ENCODE measurements around the gene XDH. TPM values are rescaled to one million over a fixed set of nuclear protein-coding genes. Genes with fewer than 3 reads are reported as not detected.

The XDH gene
- total RNA-seq, 1 donor from 2014 or later, result 7.5 TPM

- Histone ChIP-seq H3K4me1 (peaks cover 7% of the 10 kb centered on the region), H3K36me3 (no peaks in the 10 kb centered on the region), H3K4me2 (no peak overlapping the region), H3K9ac (no peak overlapping the region), H3K27ac (no peak overlapping the region), H3K79me2 (ENCODE audit: low read depth) (no peaks in the 10 kb centered on the region), H4K20me1 (ENCODE audit: low read depth) (no peaks in the 10 kb centered on the region), H3K9me3 (ENCODE audit: low read depth) (no peaks in the 10 kb centered on the region), H3K27me3 (no peaks in the 10 kb centered on the region), H3K4me3 (no peak overlapping the region), H3F3A (ENCODE audit: low read depth) (no peaks in the 10 kb centered on the region), H2AFZ (replicated peaks) (no peak overlapping the region)
- Mint-ChIP-seq H3K4me3 (no peak overlapping the region), H3K36me3 (no peaks in the 10 kb centered on the region), H3K27me3 (ENCODE audit: insufficient read depth, low read depth) (no peaks in the 10 kb centered on the region), H3K9me3 (peaks cover 5% of the 10 kb centered on the region), H3K27ac (no peak overlapping the region), H3K4me1 (peaks cover 6% of the 10 kb centered on the region)
- no peak for DNase-seq (ENCODE audit: low spot score)
- no peak for TF ChIP-seq EZH2phosphoT487 (IDR thresholded peaks at IDR 0.05)
- TF ChIP-seq CTCF (IDR thresholded peaks at IDR 0.05), result no peak
- no peak for TF ChIP-seq EZH2 (IDR thresholded peaks at IDR 0.05)
Measured at GRCh38 chr2:31349160-31349559, 65.4 kb downstream of the XDH start.

GRCh38 chr2:31348618-31349017, 65.9 kb downstream of the XDH start:
- Histone ChIP-seq H3F3A (ENCODE audit: low read depth) (no peaks in the 10 kb centered on the region), H3K27me3 (no peaks in the 10 kb centered on the region), H3K4me1 (peaks cover 7% of the 10 kb centered on the region), H3K27ac (no peak overlapping the region), H3K79me2 (ENCODE audit: low read depth) (no peaks in the 10 kb centered on the region), H3K4me3 (no peak overlapping the region), H3K9me3 (ENCODE audit: low read depth) (no peaks in the 10 kb centered on the region), H4K20me1 (ENCODE audit: low read depth) (no peaks in the 10 kb centered on the region), H3K9ac (no peak overlapping the region), H3K36me3 (no peaks in the 10 kb centered on the region), H2AFZ (replicated peaks) (no peak overlapping the region), H3K4me2 (no peak overlapping the region)
- H3K36me3 Mint-ChIP-seq, result no peaks in the 10 kb centered on the region
- H3K4me1 Mint-ChIP-seq, result peaks cover 6% of the 10 kb centered on the region
- H3K27ac Mint-ChIP-seq, result no peak overlapping the region
- H3K9me3 Mint-ChIP-seq, result peaks cover 5% of the 10 kb centered on the region
- no peak overlapping the region for H3K4me3 Mint-ChIP-seq
- no peaks in the 10 kb centered on the region for H3K27me3 Mint-ChIP-seq (ENCODE audit: insufficient read depth, low read depth)
- DNase-seq (ENCODE audit: low spot score), result no peak
- TF ChIP-seq EZH2phosphoT487 (IDR thresholded peaks at IDR 0.05), result no peak
- no peak for TF ChIP-seq EZH2 (IDR thresholded peaks at IDR 0.05)
- TF ChIP-seq CTCF (IDR thresholded peaks at IDR 0.05), result no peak

GRCh38 chr2:31347750-31348149, 66.8 kb downstream of the XDH start:
- Mint-ChIP-seq H3K27me3 (ENCODE audit: insufficient read depth, low read depth) (no peaks in the 10 kb centered on the region), H3K9me3 (peaks cover 5% of the 10 kb centered on the region), H3K27ac (peak overlapping the region; percentile 59), H3K36me3 (no peaks in the 10 kb centered on the region), H3K4me1 (peaks cover 6% of the 10 kb centered on the region), H3K4me3 (no peak overlapping the region)
- Histone ChIP-seq H3K9me3 (ENCODE audit: low read depth) (no peaks in the 10 kb centered on the region), H3K27ac (no peak overlapping the region), H3K27me3 (no peaks in the 10 kb centered on the region), H3K36me3 (no peaks in the 10 kb centered on the region), H3F3A (ENCODE audit: low read depth) (no peaks in the 10 kb centered on the region), H3K4me2 (no peak overlapping the region), H2AFZ (replicated peaks) (no peak overlapping the region), H3K79me2 (ENCODE audit: low read depth) (no peaks in the 10 kb centered on the region), H3K4me1 (peaks cover 7% of the 10 kb centered on the region), H4K20me1 (ENCODE audit: low read depth) (no peaks in the 10 kb centered on the region), H3K4me3 (no peak overlapping the region), H3K9ac (no peak overlapping the region)
- TF ChIP-seq EZH2 (IDR thresholded peaks at IDR 0.05) (no peak), EZH2phosphoT487 (IDR thresholded peaks at IDR 0.05) (no peak), CTCF (IDR thresholded peaks at IDR 0.05) (no peak)
- DNase-seq (ENCODE audit: low spot score), result peak; percentile 57
